HG02943 (cell line): ENCODE data around the gene SCN9A.
"Not testable (repeated sequence)": the region's sequence is repeated elsewhere in the genome, so short reads cannot be mapped to it uniquely, and the experiment has no call there.

Experiments
- ATAC-seq: cut with Tn5 transposase; IDR thresholded peaks from one replicate; pipeline ENCODE4 v1.9.1; 2021; ENCODE audit warnings: mild to moderate bottlenecking, low read depth, moderate library complexity; ENCODE audit not compliant: unreplicated experiment

The SCN9A gene

GRCh38 chr2:166376488-166376828, 714 bp upstream of the SCN9A start:
- no peak for ATAC-seq

GRCh38 chr2:166375195-166375735, 479 bp downstream of the SCN9A start:
- ATAC-seq: peak; percentile 45

- ATAC-seq: no peak
These were observed 1.8 kb downstream of the SCN9A start for GRCh38 chr2:166373951-166374350.

GRCh38 chr2:166373539-166373938, 2.2 kb downstream of the SCN9A start:
- no peak for ATAC-seq

GRCh38 chr2:166373105-166373504, 2.6 kb downstream of the SCN9A start:
- no peak for ATAC-seq

- no peak for ATAC-seq
These were observed 3.7 kb downstream of the SCN9A start for GRCh38 chr2:166372046-166372445.

GRCh38 chr2:166365803-166366420, 9.8 kb downstream of the SCN9A start:
- ATAC-seq: no peak

GRCh38 chr2:166365239-166365638, 10.5 kb downstream of the SCN9A start:
- no peak for ATAC-seq

GRCh38 chr2:166364476-166365161, 11.1 kb downstream of the SCN9A start:
- no peak for ATAC-seq

- ATAC-seq: peak; percentile 63
These were observed 14.2 kb downstream of the SCN9A start for GRCh38 chr2:166361351-166362153.

GRCh38 chr2:166360906-166361305, 14.8 kb downstream of the SCN9A start:
- no peak for ATAC-seq

- ATAC-seq: no peak
These were observed 15.3 kb downstream of the SCN9A start for GRCh38 chr2:166360426-166360825.

GRCh38 chr2:166357950-166358321, 17.8 kb downstream of the SCN9A start:
- not testable (repeated sequence) for ATAC-seq

- ATAC-seq: no peak
These were observed 18.4 kb downstream of the SCN9A start for GRCh38 chr2:166357068-166357949.

GRCh38 chr2:166351319-166351718, 24.4 kb downstream of the SCN9A start:
- no peak for ATAC-seq

- no peak for ATAC-seq
These were observed 25.2 kb downstream of the SCN9A start for GRCh38 chr2:166350525-166350924.

- ATAC-seq: no peak
These were observed 31.2 kb downstream of the SCN9A start for GRCh38 chr2:166344286-166345113.

GRCh38 chr2:166343467-166343866, 32.3 kb downstream of the SCN9A start:
- no peak for ATAC-seq

- ATAC-seq: no peak
These were observed 34.3 kb downstream of the SCN9A start for GRCh38 chr2:166341426-166341825.
